GM23338 (cell line): ENCODE data around the gene GPR153. TPM values are rescaled to one million over a fixed set of nuclear protein-coding genes. Genes with fewer than 3 reads are reported as not detected.

Source experiments
- ATAC-seq: fragments of 200-7000 bp; cut with Tn5 transposase; 3 replicates; pipeline ENCODE4 v1.9.1; 2020
- DNase-seq: peaks from one replicate; pipeline ENCODE4 v3.0.0-alpha.2; 2015; ENCODE audit warnings: low spot score
- H2AFZ ChIP-seq: fragments of 200-600 bp; sonication (generic); 2 replicates; pipeline ENCODE4 v1.8.0; 2016; ENCODE audit warnings: antibody characterized with exemption, mild to moderate bottlenecking, moderate library complexity
- H3F3A ChIP-seq: fragments of 200-600 bp; sonication (generic); replicated peaks from 2 replicates; pipeline ENCODE4 v1.8.0; 2017; ENCODE audit warnings: antibody characterized with exemption, mixed run types, low read depth
- H3K27ac ChIP-seq: fragments of 200-600 bp; sonication (generic); 2 replicates; pipeline ENCODE4 v1.6.1; 2016; ENCODE audit warnings: low read depth
- H3K27me3 ChIP-seq: fragments of 200-600 bp; sonication (generic); 2 replicates; pipeline ENCODE4 v1.8.0; 2016; ENCODE audit warnings: mild to moderate bottlenecking, mixed run types, moderate library complexity; ENCODE audit not compliant: insufficient read depth
- H3K36me3 ChIP-seq: fragments of 200-600 bp; sonication (generic); 2 replicates; pipeline ENCODE4 v1.8.0; 2016; ENCODE audit warnings: mild to moderate bottlenecking; ENCODE audit not compliant: insufficient read depth
- H3K4me1 ChIP-seq: fragments of 200-600 bp; sonication (generic); 2 replicates; pipeline ENCODE4 v1.8.0; 2016; ENCODE audit warnings: mild to moderate bottlenecking, moderate library complexity; ENCODE audit not compliant: insufficient read depth
- H3K4me2 ChIP-seq: fragments of 200-600 bp; sonication (generic); 2 replicates; pipeline ENCODE4 v1.7.1; 2017; ENCODE audit warnings: mixed run types
- H3K4me3 ChIP-seq: fragments of 200-600 bp; sonication (generic); 2 replicates; pipeline ENCODE4 v1.6.1; 2016; ENCODE audit warnings: mixed run types
- H3K79me2 ChIP-seq: fragments of 200-600 bp; sonication (generic); replicated peaks from 2 replicates; pipeline ENCODE4 v1.8.0; 2017; ENCODE audit warnings: mild to moderate bottlenecking; ENCODE audit not compliant: insufficient read depth
- H3K9me2 ChIP-seq: fragments of 200-600 bp; sonication (generic); 2 replicates; pipeline ENCODE4 v1.8.0; 2017; ENCODE audit not compliant: insufficient read depth
- H4K20me1 ChIP-seq: fragments of 200-600 bp; sonication (generic); replicated peaks from 2 replicates; pipeline ENCODE4 v1.8.0; 2017; ENCODE audit warnings: mild to moderate bottlenecking; ENCODE audit not compliant: insufficient read depth
- H3K27ac Mint-ChIP-seq: 2 replicates; pipeline ENCODE4 v1.8.0; 2020; ENCODE audit warnings: inconsistent platforms, mild to moderate bottlenecking, moderate library complexity, mixed read lengths
- H3K27me3 Mint-ChIP-seq: 3 replicates; pipeline ENCODE4 v1.8.0; 2022; ENCODE audit warnings: low read depth, mild to moderate bottlenecking, moderate library complexity, mixed read lengths, inconsistent platforms; ENCODE audit not compliant: insufficient read depth, poor library complexity
- H3K36me3 Mint-ChIP-seq: 3 replicates; pipeline ENCODE4 v1.8.0; 2021; ENCODE audit warnings: low read depth, mild to moderate bottlenecking, inconsistent platforms, moderate library complexity, mixed read lengths
- H3K4me1 Mint-ChIP-seq: 3 replicates; pipeline ENCODE4 v1.8.0; 2020; ENCODE audit warnings: mild to moderate bottlenecking, inconsistent platforms, mixed read lengths
- H3K4me3 Mint-ChIP-seq: 3 replicates; pipeline ENCODE4 v1.8.0; 2021; ENCODE audit warnings: moderate library complexity, mild to moderate bottlenecking, inconsistent platforms, mixed read lengths
- H3K9me3 Mint-ChIP-seq: 3 replicates; pipeline ENCODE4 v1.8.0; 2020; ENCODE audit warnings: moderate library complexity, mild to moderate bottlenecking, inconsistent platforms, mixed read lengths
- CREB1 ChIP-seq: fragments of 250-450 bp; sonication (Bioruptor Pico); IDR thresholded peaks from 2 replicates; pipeline ENCODE4 v1.5.0; 2020; ENCODE audit warnings: low read depth, mild to moderate bottlenecking, moderate library complexity
- EZH2 ChIP-seq: fragments of 200-600 bp; sonication (generic); IDR thresholded peaks from one replicate; pipeline ENCODE4 v1.8.0; 2017; ENCODE audit warnings: antibody characterized with exemption, mild to moderate bottlenecking, low read depth; ENCODE audit not compliant: unreplicated experiment
- EZH2phosphoT487 ChIP-seq: fragments of 200-600 bp; sonication (generic); IDR thresholded peaks from one replicate; pipeline ENCODE4 v1.8.1; 2018; ENCODE audit warnings: antibody characterized with exemption; ENCODE audit not compliant: unreplicated experiment
- JUNB ChIP-seq: IDR thresholded peaks from one replicate; pipeline ENCODE4 v1.6.1; 2016; ENCODE audit warnings: antibody characterized with exemption; ENCODE audit not compliant: unreplicated experiment
- REST ChIP-seq: IDR thresholded peaks from one replicate; pipeline ENCODE4 v1.6.1; 2018; ENCODE audit warnings: antibody characterized with exemption; ENCODE audit not compliant: unreplicated experiment
- STAT1 ChIP-seq: IDR thresholded peaks from one replicate; pipeline ENCODE4 v1.6.1; 2016; ENCODE audit warnings: antibody characterized with exemption; ENCODE audit not compliant: unreplicated experiment
- ZNF114 ChIP-seq: fragments of 250-450 bp; sonication (Bioruptor Pico); IDR thresholded peaks from 2 replicates; pipeline ENCODE4 v1.5.0; 2020; ENCODE audit warnings: mild to moderate bottlenecking, moderate library complexity
- ZNF331 ChIP-seq: fragments of 250-450 bp; sonication (Bioruptor Pico); IDR thresholded peaks from 2 replicates; pipeline ENCODE4 v1.5.0; 2020; ENCODE audit warnings: low read depth, mild to moderate bottlenecking, moderate library complexity
- polyA plus RNA-seq: library from polyadenylated mRNA; unstranded; fragments of >200 nt; fragmentation: Nextera tagmentation; extraction: Ambion mirVana; gene quantifications from 2 replicates; pipeline ENCODE4 v1.2.1, GENCODE V29; 2016
- total RNA-seq: library from RNA; depleted of rRNA; stranded (reverse); fragments of >200 nt; shearing (Covaris generic); gene quantifications from 2 replicates; pipeline ENCODE4 v1.2.3, GENCODE V29; 2014

The GPR153 gene
- total and polyA plus RNA-seq, 2 experiments from 2014 or later: 1.3 to 9.0 TPM

GRCh38 chr1:6303397-6304012 lies 42.6 kb upstream of the GPR153 start:
- Mint-ChIP-seq H3K4me3 (no peak overlapping the region), H3K27ac (no peak overlapping the region), H3K9me3 (peaks cover 24% of the 10 kb centered on the region), H3K4me1 (no peaks in the 10 kb centered on the region), H3K27me3 (peaks cover 16% of the 10 kb centered on the region), H3K36me3 (peaks cover 42% of the 10 kb centered on the region)
- no peak for ATAC-seq
- H2AFZ ChIP-seq: no peak overlapping the region
- H3K27ac ChIP-seq: no peak overlapping the region
- H3K4me2 ChIP-seq: no peak overlapping the region
- no peaks in the 10 kb centered on the region for H3F3A ChIP-seq
- no peaks in the 10 kb centered on the region; the same call in 1 of the 2 replicates for H4K20me1 ChIP-seq
- no peak overlapping the region for H3K4me3 ChIP-seq
- H3K36me3 ChIP-seq: no peaks in the 10 kb centered on the region; the same call in 1 of the 2 replicates
- no peaks in the 10 kb centered on the region for H3K27me3 ChIP-seq
- no peaks in the 10 kb centered on the region for H3K79me2 ChIP-seq
- DNase-seq: no peak
- no peaks in the 10 kb centered on the region for H3K9me2 ChIP-seq
- H3K4me1 ChIP-seq: no peaks in the 10 kb centered on the region
- TF ChIP-seq CREB1 (CRISPR knock-in tag) (no peak), ZNF331 (CRISPR knock-in tag) (no peak), STAT1 (no peak), REST (peak; percentile 35)

- no peak overlapping the region for H3K4me3 Mint-ChIP-seq
- ATAC-seq: no peak
- TF ChIP-seq EZH2phosphoT487: no peak
- TF ChIP-seq STAT1: no peak
- TF ChIP-seq ZNF331 (CRISPR knock-in tag): no peak
- no peak for TF ChIP-seq ZNF114 (CRISPR knock-in tag)
- TF ChIP-seq CREB1 (CRISPR knock-in tag): no peak
- TF ChIP-seq JUNB: no peak
- TF ChIP-seq EZH2: no peak
- TF ChIP-seq REST: no peak
Observed at GRCh38 chr1:6302568-6302967, 41.7 kb upstream of the GPR153 start.

More at GRCh38 chr1:6302568-6302967, 41.7 kb upstream of the GPR153 start:
- no peak overlapping the region for H3K4me3 ChIP-seq
- H3K27ac ChIP-seq: no peak overlapping the region
- H3K4me1 ChIP-seq: no peaks in the 10 kb centered on the region
- H3K36me3 ChIP-seq: no peaks in the 10 kb centered on the region; the same call in 1 of the 2 replicates
- no peaks in the 10 kb centered on the region for H3K4me1 Mint-ChIP-seq
- no peak for DNase-seq
- peaks cover 16% of the 10 kb centered on the region for H3K27me3 Mint-ChIP-seq
- H3K27ac Mint-ChIP-seq: no peak overlapping the region
- H3K4me2 ChIP-seq: no peak overlapping the region
- peaks cover 14% of the 10 kb centered on the region for H3K9me3 Mint-ChIP-seq
- no peaks in the 10 kb centered on the region for H3F3A ChIP-seq
- H3K9me2 ChIP-seq: no peaks in the 10 kb centered on the region
- no peaks in the 10 kb centered on the region for H3K27me3 ChIP-seq
- H3K36me3 Mint-ChIP-seq: peaks cover 32% of the 10 kb centered on the region
- H2AFZ ChIP-seq: no peak overlapping the region
- H4K20me1 ChIP-seq: no peaks in the 10 kb centered on the region; the same call in 1 of the 2 replicates
- no peaks in the 10 kb centered on the region for H3K79me2 ChIP-seq
